Dermis microvascular lymphatic vessel endothelial cell (primary cell): ENCODE data around the gene ZMYND10. TPM values are rescaled to one million over a fixed set of nuclear protein-coding genes. Genes with fewer than 3 reads are reported as not detected.

Experiments used
- total RNA-seq: library from RNA; depleted of rRNA; stranded (reverse); fragments of >200 nt; gene quantifications from 2 replicates; pipeline ENCODE4 v1.2.1, GENCODE V29; 2014

ZMYND10 gene
- total RNA-seq, 1 donor from 2014 or later, result under 0.01 TPM

Other genes with a start within 250 kb of the ZMYND10 start
- 15.7 and 29.8 TPM in 2 replicates for gene SEMA3F, start 190.4 kb downstream of the ZMYND10 start, total RNA-seq
- gene GNAT1, start 154.1 kb downstream of the ZMYND10 start, total RNA-seq, result under 0.01 TPM in 1 of 2 replicates, not detected in the other
- under 0.01 TPM in 2 replicates for gene SLC38A3, start 140.5 kb downstream of the ZMYND10 start, total RNA-seq
- gene GNAI2, start 109.5 kb downstream of the ZMYND10 start, total RNA-seq, result 390 and 560 TPM in 2 replicates
- gene SEMA3B, start 76.6 kb downstream of the ZMYND10 start, total RNA-seq, result 0.26 and 0.51 TPM in 2 replicates
- gene LSMEM2, start 66.6 kb downstream of the ZMYND10 start, total RNA-seq, result not detected in 2 replicates
- gene IFRD2, start 53.3 kb downstream of the ZMYND10 start, total RNA-seq, result 117 and 130 TPM in 2 replicates
- 17.5 and 23.6 TPM in 2 replicates for gene HYAL3, start 46.3 kb downstream of the ZMYND10 start, total RNA-seq
- 4.0 and 4.5 TPM in 2 replicates for gene NAA80, start 46.3 kb downstream of the ZMYND10 start, total RNA-seq
- 4.6 and 6.7 TPM in 2 replicates for gene HYAL1, start 42.2 kb downstream of the ZMYND10 start, total RNA-seq
- gene HYAL2, start 23.0 kb downstream of the ZMYND10 start, total RNA-seq, result 384 and 564 TPM in 2 replicates
- gene TUSC2, start 17.5 kb downstream of the ZMYND10 start, total RNA-seq, result 20.7 and 22.3 TPM in 2 replicates
- 12.6 and 23.9 TPM in 2 replicates for gene RASSF1, start 4.9 kb downstream of the ZMYND10 start, total RNA-seq
- gene NPRL2, start 5.0 kb upstream of the ZMYND10 start, total RNA-seq, result 12.3 and 16.9 TPM in 2 replicates
- gene CYB561D2, start 5.1 kb upstream of the ZMYND10 start, total RNA-seq, result 18.9 and 23.9 TPM in 2 replicates
- gene TMEM115, start 13.8 kb upstream of the ZMYND10 start, total RNA-seq, result 27.0 and 43.9 TPM in 2 replicates
- gene CACNA2D2, start 157.9 kb upstream of the ZMYND10 start, total RNA-seq, result under 0.01 TPM in 2 replicates
- gene C3orf18, start 222.0 kb upstream of the ZMYND10 start, total RNA-seq, result 1.5 and 1.9 TPM in 2 replicates
- gene HEMK1, start 223.8 kb upstream of the ZMYND10 start, total RNA-seq, result 4.0 and 4.8 TPM in 2 replicates